Stimulated activated CD4-positive, alpha-beta T cell treated with anti-CD3 and anti-CD28 coated beads, Interleukin-1b, Interleukin-23, amount 100 ng/mL, for 48 hours (primary cell): Measurements from ENCODE around the gene SLC19A1.
A peak's percentile ranks its signal among the peaks of the same experiment; 100 is the strongest.

Experiments used
- DNase-seq: peaks from one replicate; pipeline ENCODE4 v3.0.0-alpha.2; 2020

SLC19A1 gene

DNA sequence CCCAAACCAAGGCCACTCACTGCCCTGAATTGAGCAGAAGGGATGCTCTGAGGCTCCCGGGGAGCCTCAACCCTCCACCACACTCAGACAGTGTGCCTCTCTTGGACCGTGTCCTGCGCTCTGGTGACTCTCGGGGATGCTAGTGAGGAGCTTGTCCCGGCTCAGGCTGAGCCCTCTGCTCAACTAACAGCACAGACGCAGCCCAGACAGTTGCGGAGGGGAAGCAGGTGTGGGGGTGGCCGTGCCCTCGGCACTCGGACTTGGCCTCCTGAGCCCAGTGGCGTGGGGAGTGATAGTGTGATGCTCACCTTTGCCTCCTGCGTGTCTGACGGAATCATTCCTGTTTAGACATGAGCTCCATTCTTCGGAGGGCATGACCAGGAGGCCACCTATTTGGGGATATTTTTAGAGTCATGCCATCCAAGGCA, 15.4 kb upstream of the SLC19A1 start:
- DNase-seq, result no peak

DNA sequence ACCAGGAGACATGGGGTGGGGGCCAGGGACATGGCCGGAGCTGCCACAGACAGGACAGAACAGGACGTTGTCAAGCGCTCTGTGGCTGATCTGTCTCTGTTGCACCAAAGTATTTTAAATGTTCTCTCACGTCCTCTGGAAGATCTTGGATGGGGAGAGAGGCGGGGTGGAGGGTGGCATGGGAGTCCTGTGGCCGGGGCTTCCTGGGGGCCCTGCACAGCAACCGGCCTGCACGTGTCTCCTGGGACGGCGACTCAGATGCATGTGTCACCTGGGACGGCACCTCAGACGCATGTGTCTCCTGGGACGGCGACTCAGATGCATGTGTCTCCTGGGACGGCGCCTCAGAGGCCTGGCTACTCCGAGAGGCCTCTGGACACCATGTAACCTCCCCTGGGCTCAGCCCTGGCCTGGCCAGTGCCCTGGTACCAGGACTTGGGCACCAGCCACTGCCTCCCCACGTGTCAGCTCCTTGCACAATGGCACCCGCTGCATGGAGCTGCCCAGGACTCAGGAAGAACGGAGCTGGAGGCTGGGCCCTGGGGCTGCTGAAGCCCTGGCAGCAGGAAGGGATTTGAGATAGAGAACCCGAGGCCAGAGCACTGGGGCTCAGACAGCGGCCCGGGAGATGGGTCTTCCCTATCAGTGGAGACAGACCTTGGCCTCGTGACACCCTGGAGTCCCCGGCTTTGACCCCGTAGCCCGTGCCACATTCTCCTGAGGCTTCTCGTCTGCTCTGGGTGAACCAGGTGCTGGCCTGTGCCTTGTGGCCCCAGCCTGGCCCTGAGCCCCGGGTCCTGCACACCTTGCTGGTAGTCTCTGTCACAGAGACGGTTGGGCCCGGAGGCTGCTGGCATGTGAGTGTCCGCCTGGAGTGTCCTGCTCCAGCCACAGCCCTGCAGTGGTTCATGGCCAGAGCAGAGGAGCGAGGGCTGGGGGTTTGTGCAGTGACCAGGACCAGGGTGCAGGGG, 14.7 kb upstream of the SLC19A1 start:
- peak; percentile 36 for DNase-seq

DNA sequence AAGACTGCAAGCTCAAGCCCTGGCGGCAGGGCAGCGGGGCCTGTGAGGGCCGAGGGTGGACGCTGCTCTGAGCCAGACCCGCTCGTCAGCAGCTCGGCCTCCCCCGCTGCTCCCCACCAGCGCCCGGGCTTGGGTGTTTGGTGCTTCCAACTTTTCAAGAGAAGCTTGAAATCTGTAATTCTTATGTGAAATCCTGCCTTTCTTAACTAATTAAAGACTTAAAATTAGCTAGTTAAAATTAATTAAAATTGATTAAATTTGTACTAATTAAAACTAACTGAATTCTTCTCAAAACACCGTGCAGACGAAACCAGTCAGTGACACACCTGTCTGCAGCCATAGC, 14.0 kb upstream of the SLC19A1 start:
- DNase-seq, result no peak

DNA sequence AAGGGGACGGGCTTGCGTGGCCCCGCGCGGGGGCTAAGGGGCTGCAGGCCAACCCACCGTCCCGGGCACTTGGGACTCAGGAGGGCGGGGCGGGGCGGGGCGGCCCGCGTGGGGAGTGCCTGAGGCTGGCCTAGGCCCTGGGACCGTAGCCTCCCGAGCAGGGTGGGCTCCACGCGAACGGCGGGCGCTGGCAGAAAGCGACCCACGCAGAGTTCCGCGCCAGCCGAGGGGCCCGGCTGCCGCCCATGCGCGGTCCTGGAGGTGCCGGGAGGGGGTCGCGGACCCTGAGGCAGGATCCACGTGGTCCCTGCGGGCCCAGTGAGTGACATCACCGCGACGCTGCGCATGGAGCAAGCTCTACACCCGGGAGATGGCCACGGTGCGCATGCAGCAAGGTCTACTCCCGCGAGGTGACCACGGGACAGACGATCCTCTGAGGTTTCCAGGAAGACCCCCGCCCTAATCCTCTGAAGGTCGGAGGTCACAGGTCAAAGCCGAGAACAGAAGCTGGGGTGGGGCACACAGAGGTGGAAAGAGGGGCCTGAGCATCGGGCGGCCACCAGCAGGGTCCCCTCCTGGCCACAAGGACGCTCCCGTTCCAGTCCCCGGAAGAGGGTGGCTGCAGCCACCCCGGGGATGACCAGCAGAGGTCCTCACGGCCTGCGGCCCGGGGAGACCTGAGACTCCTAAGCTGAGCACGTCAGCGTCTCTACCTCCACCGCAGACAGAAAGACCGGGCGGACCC, 13.5 kb upstream of the SLC19A1 start:
- peak; percentile 65 for DNase-seq

DNA sequence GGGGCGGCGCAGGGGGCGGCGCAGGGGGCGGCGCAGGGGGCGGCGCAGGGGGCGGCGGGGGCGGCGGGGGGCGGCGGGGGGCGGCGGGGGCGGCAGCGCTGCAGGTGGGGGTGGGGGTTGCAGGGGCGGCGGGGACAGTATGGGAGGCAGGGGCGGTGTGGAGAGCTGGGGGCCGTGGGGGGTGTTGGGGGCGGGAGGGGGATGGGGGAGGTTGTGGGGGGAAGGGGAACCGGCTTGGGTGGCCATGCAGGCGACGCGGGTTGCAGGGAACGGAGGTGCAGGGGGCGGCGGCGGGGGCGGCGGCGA, 13.0 kb upstream of the SLC19A1 start:
- no peak for DNase-seq

DNA sequence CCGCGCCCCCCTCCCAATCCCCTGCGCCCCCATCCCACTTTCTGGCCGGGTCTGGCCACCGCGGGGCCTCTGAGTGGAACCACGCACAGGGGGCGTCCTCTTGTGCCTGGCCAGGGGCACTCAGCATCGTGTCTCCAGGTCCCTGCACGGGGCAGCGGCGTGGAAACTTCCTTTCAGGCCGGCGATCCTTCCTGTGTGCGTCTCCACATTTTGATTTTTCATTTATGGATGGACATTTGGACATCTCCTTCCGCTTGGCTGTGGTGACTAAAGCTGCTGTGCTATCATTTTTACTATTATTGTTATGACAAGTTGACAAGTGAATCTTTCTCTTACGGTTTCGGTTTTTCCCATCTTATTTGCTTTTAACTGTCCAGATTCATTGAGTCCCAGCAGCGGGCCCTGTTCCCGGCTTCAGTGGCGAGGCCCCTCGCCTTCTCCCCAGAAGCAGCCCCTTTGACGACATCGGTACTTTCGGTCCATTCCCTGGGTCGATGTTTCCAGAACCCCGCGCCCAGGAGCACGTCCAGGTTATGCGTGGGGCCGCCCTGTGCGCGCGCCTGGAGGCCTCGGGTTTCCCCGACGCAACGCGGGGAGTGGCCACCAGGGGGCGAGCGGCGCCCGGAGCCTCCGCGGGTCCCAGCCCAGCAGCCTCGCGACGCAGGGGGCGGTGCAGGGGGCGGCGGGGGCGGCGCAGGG, 12.4 kb upstream of the SLC19A1 start:
- DNase-seq, result peak; percentile 84

DNA sequence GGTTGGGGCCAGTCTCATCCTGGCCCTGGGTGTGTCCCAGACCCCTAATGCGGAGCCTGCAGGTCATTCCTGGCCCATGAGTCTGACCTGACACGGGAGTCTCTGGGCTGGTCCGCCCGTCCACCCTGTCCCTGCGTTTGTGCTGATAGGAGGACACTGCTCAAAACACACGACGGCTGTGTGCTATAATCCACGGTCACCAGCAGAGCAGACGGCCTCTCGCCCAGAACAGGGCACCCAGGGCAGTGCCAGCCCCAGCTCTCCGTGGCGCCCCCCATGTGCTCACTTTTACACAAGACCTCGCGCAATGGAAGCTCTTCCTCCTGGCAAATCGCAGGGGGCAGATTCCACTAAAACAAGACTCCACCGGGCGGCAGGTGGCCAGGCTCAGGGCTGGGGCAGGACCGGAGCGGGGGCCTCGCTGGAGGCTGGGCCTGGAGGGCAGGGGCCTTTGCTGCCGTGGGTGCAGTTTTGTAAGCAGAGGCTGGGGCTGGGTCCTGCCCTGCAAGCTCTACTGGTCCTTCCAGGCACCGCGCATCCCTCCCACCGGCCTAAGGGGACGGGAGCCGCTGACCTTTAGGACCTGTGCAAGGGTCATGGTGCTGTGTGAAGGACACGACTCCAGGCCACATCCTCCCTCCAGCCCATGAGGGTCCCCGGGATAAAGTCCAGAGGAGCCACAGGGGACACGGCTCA, 10.6 kb upstream of the SLC19A1 start:
- no peak for DNase-seq

DNA sequence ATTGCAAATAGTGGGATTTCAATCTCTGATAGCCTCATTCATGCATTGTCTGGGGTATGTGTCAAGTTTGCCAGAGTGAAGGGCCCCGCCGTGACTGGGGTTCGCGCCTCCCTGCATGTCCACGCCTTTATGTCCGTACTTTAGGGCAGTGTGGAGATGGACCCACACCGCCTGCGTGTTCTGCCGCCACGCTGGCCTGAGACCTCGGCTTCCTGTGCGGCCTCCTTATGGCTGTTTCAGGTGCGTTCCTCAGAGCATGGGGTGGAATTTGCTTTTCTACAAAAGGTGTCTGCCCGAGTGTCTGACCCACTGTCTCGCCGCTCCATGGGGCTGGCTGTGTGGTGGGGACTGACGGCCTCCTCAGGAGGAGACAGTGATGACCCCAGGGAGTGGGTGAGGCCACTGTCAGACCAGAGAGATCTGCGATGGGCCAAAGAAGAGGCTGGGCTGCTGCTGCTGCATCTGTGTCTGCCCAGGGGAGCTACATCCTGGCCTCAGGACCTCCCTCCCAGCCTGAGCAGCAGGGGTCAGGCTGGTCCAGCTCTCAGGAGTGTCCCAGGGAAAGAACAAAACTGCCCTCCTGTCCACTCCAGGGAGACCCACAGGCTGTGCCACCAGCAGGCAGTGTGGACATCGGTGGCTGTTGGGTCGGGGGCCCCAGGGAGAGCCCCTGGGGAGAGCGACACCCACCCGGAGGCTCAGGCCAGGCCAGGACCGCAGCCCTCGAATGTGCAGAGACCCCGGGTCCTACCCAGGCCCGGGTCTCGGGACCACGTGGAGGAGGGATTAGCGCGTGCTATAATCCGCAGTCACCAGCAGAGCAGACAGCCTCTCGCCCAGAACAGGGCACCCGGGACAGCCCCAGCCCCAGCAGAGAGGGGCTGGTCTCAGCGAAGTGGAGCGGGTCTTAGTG, 9.8 kb upstream of the SLC19A1 start:
- no peak for DNase-seq

DNA sequence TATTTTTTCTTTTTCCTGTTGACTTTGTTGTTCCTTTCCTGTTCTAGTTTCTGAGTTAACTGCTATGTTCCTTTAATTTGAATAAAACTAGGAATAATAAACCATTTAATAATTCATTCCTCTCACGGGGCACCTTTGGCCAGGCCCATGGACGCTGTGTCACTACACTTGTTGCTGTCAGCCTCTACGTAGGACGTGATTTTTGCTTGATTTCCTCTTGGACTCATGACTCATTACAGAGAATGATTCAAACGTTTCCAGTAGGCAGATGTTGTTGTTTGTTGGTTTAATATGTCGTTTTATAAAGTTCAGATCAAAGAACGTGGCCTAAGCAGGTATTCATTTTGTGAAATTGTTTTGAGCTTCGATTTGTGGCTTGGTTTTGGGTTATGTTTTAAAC, 9.1 kb upstream of the SLC19A1 start:
- peak; percentile 46 for DNase-seq

DNA sequence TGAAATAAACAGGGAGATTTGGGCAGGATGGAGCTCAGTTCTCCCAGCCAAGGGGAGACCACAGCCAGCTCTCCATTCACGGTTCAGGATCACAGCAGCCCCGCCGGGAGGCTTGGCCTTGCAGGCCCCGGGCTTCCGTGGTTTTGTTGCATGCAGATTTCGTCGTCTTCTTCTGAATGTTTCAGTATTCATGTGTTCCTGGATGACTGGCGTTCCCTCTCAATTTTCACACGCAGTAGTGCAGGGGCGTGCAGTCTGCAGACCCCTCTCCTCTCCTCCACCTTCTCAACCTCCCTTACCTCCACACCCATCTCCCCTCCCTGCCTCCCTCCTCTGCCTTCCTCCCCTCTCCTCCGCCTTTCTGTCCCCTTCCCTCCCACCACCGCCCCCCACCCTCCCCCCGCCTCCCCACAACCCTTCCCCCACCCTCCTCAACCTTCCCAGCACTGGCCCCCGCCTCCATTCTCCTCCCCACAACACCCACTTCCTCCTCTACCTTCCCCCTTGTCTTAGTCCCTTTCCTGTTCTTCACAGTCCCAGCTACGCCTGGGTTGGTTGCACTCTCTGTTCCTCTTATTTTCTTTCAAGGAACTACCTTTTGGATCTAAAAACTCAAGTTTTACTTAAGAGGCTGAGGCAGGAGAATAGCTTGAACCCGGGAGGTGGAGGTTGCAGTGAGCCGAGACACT, 8.4 kb upstream of the SLC19A1 start:
- peak; percentile 73 for DNase-seq

DNA sequence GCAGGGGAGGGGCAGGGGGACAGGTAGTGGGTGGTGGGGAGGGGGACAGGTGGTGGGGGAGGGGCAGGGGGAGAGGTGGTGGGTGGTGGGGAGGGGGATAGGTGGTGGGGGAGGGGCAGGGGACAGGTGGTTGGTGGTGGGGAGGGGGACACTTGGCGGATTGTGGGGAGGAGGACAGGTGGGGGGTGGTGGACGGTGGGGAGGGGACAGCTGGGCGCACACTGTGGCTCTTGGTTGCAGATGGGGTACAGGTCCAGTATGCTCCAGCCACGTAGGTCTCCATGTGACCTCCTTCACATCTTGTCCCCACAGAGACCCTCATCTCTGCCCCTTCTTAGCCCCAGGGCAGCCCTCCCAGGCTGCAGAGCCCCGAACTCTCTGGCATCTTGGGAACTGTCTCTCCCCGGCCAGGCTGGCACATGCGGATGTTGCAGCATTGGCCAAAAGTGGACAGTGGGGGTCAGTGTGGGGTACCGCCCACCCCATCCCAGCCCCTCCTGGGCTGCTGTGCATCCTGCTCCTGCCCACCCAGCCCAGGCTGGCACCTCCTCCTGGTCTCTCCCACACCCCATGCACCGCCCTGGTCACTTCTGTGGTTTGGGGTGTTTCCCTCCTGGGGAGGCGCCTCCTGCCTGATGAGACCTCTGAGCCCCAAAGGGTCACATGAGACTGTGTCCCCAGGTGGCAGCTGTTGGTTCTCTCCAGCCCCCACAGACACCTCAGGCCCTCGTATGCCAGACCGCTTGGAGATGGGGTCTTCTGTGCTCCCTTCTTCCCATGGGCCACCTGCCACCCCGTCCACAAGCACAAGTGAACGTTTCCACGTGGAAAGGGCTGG, 7.6 kb upstream of the SLC19A1 start:
- no peak for DNase-seq

DNA sequence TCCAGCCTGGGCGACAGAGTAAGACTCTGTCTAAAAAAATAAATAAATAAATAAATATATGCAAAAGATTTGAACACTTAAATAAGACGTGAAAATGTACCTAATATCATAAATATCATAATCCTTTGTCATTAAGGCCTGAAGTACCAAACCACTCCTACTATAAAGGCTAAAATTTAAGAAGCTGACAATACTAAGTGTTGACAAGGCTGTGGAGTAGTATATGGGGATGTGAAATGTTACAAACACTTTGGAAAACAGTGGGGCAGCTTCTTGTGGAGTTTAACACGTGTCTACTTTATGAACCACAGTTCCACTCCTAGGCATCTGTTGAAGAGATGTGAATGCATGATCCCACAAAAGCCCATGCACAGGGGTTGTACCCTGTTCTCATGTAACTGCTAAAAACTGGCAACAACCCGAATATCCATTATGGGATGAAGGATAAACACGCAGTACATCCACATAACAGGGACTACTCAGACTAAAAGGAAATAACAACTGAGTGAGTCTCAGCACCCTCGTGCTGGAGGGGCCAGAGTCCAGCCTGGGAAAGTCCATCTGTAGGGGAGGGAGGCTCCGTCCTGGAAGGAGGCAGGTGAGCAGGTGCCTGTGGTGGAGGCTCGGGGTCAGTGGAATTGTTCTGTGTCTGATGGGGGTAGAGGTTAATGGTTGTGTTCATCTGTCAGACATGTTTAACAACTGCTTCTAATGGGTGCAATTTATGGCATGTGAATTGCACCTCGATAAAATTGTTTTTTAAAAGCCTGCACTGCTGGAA, 6.7 kb upstream of the SLC19A1 start:
- no peak for DNase-seq

DNA sequence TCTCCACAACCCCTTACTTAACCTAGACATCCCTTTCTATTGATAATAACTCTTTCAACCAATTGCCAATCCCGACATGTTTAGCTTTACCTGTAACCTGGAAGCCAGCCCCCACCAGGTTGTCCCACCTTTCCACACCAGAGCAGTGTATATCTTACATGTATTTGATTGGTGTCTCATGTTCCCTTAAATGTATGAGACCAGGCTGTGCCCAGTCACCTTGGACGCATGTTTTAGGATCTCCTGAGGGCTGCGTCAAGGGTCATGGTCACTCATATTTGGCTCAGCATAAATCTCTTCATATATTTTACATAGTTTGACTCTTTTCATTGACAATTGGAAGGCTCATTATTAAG, 5.3 kb upstream of the SLC19A1 start:
- no peak for DNase-seq

DNA sequence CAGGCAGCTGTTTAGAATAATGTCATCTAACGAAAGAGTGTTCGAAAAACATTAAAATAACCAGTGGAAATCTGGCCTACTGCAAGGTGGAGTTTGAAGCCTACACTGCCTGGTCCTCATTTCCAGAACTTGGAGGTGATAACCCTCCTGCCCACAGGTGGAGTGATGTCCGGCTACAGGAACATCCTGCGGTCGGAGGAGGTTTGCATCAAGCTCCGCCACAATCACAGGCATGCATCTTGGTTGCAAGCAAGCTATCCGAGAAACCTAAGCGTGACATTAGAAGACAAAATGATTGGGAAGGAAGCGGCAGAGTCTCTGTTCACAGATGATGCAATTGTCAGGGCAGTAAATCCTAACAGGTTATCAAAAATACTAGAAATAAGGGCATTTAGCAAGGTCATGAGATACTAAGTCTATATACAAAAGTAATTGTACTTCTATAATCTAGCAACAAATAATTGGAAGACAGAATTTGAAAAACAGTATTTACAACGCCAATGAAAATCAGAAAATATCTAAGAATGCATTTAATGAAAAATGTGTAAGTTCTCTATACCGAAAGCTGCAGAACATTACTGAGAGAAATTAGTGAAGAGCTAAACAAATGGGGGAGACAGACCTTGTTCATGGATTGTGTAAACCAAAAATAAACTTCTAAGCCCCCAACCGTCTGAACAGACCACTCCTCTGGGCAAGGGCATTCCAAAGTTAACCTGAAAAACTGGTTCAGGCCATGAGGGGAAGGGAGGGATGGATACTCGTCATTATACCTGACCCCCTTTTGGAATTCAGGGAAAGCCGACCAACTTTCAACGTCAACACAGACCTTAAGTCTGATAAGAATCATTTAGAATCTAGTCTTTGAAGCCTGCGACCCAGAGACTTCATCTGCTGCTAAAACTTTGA, 4.7 kb upstream of the SLC19A1 start:
- DNase-seq, result no peak

DNA sequence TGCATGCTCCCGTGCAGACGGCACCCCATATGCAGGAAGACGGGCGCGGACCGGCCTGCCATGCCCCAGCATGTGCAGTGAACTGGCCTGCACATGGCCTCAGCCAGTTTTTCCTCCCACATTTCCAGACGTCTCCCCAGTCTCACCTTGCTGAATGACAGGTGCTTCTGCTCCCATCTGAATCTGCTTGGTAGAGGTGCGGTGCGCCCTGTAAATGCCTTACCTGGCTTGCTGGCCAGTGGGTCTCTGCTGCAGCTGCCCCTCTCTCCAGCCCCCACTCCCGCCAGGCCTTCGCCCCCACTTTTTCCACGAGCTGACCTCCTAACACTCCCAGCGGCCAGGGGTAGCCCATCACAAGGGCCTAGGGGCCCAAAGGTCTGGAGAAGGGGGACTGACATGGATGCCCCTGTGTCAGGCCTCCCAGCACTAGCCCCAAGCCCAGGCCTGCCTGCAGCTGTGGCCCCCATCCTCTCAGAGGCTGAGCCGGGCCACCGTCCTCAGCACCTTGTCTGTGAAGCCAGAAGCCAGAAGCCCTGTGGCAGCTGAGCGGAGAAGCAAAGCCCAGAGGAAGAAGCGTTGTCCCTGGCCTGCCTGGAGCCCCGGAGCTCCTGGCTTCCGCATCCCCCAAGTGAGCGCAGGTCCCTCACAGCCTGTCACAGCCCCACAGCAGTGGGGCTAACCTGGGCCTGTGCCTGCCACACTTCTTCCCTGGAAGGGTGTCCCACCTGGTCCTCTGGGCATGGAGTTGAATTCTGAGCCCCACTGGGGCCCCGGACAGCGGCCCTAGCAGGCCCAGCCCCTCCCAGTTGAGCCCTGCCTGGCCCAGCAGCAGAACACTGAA, 3.7 kb upstream of the SLC19A1 start:
- DNase-seq, result no peak

DNA sequence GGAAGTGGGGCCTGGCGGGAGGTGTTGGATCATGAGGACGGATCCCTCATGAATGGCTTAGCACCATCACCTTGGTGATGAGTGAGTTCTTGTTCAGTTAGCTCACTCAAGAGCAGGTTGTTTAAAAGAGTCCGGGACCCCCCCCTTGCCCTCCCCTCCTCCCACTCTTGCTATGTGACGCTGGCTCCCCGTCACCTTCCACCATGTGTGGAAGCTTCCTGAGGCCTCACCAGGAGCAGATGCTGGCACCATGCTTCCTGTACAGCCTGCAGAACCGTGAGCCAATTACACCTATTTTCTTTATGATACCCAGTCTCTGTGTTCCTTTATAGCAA, 3.0 kb upstream of the SLC19A1 start:
- no peak for DNase-seq

DNA sequence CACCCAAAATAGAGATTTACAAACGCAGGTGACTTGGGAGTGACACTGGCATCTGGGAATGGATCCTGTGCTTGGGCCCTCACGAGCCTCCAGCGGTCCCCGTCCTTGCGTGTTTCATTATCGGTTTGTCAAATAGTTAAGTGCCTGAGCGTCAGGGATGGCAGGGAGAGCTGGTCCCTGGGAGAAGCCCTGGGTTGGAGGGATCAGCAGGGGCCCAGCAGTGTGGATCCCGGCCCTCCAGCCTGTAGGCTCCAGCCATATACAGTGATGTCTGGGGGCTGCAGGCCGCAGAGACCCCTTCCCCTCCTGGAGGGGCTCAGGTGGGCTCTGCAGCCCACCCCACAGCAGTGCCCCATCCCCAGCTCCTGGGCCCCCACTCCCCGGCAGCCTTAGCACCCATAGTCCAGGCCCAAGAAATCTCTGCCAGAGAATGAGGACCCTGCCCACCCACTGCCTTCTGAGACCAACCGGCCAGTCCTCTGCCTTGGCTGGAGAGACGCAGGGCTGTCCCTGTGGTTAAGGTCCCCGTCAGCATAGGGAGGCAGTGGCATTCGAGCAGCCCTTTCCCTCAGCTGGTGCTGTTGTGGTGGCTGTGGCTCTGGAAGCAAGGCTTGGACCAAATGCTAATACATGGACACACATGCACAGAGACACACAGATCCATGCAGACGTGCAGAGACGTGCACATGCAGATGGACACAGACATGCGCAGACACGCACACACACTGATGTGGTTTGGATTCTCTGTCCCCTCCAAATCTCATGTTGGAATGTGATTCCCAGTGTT, 2.4 kb upstream of the SLC19A1 start:
- DNase-seq, result no peak
